Hematopoietic multipotent progenitor cell treated with erythropoietin and hydrocortisone succinate and interleukin-3 and kit ligand, for 6 days (in vitro differentiated cells): ENCODE data around the gene ACADVL.

Source experiments
- DNase-seq: peaks from one replicate; pipeline ENCODE4 v3.0.0-alpha.2; 2015

ACADVL gene

DNA sequence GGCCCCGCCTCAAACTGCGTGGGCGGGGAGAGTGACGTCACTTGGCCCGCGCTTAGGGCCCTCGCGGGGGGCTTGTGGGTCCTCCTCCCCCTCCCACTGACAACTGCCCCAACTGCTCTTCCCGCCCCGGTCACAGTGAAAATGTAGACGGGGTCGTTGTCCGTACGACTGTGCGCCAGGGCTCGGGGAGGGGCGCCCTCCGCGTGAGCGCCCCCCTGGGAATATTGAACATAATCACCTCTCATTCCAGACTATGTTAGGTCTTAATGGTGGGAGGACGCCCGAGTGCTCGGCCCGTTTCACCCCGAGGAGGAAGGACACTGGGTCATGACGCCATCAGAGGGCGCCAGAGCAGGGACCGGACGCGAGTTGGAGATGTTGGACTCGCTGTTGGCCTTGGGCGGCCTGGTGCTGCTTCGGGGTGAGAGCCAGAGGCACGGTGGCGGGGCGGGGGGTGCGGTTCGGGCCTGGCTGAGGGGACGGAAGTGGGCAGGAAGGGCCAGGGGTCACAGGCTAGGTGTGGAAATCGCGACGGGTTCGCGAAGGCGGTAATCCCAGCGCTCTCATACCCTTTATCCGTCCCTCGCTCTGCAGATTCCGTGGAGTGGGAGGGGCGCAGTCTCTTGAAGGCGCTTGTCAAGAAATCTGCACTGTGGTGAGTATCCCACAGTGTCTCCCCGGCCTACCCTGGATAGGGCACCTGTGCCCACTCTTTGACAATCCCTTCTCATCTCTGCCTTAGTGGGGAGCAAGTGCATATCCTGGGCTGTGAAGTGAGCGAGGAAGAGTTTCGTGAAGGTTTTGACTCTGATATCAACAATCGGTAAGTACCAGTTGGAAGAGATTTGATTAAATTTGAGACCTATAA is 32.7 kb downstream of the ACADVL start, which contains the start of gene ELP5:
Gene ELP5 (plus strand): TSS at position 40 of the 868 bp plus-strand sequence. CDS start 336 bp downstream, at position 376.
- peak; percentile 95 for DNase-seq

DNA sequence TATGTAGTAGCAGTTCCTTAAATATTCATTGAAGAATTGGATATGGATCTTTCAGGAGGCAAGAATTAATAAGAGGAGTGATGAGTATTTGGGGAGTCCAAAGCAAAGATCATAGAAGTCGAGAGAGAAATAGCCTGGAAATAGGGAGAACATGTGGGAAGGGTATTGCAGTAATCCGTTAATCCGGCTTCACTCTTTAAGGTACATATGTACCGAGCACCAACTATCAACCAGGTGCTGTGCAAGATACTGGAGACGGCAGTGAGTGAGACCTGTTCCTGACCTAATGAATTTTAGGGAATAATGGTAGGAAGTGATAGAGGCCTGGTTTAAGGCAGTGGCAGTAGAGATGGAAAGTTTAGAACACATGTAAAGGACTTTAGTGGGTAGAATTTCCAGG is 33.3 kb downstream of the ACADVL start:
- DNase-seq = no peak

DNA sequence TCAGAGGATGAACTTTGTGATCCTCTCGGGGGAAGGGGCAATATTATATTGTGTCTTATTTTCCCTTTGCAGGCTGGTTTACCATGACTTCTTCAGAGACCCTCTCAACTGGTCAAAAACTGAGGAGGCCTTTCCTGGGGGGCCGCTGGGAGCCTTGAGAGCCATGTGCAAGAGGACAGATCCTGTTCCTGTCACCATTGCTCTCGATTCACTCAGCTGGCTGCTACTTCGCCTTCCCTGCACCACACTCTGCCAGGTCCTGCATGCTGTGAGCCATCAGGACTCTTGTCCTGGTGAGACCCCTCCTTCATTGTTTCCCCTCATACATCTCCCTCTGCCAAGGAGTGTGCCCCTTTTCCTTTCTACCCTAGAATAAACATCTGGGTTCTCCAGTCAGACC is 34.8 kb downstream of the ACADVL start:
- no peak for DNase-seq

DNA sequence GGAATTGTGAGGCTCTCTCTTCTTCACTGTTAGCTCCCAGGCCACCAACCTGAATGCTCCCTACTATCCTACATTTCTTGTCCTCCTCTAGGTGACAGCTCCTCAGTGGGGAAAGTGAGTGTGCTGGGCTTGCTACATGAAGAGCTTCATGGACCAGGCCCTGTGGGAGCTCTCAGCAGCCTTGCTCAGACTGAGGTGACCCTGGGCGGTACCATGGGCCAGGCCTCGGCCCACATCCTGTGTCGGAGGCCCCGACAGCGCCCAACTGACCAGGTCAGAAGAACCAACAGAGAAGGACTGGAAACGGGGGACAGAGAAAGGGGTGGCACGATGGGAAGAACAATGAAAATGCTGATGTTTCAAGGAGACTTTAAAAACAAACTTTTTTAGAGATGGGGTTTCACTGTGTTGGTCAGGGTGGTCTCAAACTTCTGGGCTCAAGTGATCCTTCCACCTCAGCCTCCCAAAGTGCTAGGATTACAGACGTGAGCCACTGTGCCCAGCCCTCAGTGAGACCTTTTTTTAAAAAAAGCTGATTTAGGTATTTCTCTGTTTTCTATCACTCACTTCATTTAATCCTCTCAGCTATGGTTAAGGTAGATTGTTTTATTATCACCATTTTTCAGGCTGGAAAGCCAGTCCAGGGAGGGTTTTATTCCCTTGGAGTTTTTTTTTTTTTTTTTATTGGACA is 37.2 kb downstream of the ACADVL start:
- no peak for DNase-seq

DNA sequence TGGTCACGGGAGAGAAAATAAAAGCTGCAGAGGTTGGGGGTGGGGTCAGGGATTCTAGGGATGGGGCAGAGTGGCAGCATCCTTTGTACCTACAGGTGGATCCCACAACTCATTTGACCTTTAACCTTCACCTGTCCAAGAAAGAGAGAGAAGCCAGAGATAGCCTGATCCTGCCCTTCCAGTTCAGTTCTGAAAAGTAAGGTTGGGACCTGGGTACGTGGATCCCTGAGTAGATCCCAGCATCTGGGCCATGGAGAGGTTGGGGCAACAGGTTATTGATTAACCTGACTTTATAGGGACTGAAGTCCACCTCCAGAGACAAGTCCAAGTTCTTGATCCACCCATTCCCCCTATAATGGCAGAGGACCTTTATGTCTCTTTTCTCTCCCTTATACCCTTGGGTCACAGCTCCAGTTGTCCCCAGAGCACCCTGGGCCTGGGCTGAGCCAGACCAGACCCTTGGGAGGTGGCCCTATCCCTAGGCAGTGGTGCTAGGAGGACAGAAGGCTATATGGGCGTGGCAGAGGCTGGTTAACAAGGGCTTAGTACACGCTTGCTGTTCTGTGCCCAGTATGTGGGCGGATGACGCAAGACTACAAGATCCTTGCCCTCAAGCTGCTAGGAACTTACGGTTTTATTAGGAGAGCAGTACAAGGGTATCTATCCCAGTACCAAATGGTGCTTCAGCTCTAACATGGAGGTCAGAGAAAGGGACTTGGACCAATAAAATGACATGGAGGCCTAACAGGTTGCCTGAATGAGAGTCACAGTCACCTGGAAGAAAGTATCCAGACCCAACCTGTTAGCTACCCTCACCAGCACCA is 39.2 kb downstream of the ACADVL start:
- peak; percentile 65 for DNase-seq

DNA sequence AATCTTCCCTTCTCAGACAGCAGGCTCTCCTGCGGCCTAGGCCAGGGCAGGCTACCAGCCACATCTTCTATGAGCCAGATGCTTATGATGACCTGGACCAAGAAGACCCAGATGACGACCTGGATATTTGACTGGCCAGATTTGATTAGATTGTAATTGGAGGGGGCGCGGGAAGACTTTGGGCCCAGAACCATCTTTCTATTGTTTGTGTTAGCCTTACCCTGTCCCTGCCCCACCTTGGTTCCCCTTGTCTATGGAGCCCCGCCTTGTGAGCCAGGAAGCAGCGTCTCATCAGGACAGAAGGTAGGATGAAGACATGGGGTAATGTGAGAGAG is 39.8 kb downstream of the ACADVL start:
- no peak for DNase-seq

DNA sequence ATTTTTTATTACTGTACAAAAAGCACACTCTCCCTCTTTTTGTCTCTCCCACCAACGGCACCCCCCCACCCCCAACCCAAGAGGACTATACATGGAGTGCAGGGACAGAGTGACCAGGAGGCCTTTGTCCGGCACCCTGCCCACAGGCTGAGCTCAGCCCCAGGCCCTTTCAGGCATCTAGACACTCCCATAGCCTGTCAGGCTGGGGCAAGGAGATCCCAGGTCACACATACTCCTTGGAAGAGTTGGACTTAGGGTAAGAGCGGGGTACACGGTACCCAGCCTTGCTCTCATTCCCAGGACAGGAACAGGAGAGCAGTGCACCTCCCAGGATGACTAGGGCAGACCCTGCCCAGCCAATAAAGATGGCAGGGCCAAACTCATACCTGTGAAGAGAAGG is 40.4 kb downstream of the ACADVL start:
- DNase-seq = no peak

DNA sequence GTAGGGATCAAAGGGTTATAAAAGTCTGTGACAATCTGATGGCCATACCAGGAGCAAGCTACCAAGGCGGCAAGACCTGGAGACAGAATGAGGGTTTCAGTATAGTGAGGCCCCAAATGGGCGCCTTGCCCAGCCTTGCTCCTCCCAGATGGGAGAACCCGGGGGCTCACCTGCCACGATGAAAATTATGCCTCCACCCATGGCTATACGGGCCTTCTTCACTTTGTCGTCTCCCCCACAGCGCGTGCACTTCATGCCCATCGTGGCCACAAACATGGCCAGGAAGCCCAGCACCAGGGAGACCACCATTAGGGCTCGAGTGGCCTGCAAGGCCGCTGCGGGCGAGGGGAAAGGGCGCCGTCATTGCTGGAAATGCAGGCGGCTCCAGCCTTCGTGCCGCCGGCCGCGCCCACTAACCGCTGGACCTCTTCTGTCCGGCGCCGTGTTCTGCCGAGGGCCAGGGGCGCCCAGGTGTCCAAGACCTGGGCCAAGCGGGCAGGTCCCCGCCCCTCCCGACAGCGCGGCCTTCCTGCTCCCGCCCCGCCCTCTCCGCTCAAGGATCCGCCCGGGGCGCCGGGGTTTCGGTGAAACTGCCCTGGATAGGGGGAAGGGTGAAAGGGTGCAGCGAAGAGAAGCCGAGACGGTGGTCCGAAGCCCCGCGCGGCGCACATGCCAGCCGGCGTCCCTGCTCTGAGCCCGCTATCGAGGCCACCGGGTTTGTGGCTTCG is 41.1 kb downstream of the ACADVL start:
- DNase-seq = peak; percentile 77

DNA sequence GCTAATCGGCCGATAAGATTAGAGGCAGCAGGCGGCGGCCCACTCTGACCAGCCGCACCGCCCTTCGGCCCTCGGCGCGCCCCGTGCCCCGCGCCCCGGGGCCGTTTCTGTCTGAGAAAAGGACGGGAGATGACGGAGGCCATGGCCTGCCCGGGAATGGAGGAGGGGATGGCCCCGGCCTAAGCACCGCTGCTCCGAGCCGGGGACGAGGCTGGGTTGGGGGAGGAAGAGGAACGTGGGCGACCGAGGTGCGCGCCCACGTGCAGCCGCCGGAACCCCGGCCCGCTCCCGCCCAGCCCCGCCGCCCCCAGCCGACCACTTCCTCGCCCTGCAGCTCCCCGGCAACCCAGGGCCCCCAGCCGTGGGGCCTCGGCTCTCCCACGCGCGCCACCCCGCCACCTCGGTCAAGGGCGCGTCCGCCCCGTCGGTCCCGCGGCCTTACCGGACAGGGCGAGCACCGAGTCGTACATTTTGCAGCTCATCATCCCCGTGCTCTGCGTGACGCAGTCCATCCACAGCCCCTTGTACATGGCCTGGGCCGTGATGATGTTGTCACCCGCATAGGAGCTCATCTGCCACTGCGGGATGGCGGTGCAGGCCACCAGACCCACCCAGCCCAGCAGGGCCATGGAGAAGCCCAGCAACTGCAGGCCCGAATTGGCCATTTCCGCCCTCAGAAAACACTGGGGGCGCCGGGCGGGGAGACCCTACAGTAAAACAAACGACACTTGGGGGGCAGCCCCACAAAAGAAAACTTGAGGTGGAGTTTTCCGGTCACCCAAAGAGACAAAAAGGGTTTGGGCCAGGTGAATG is 41.8 kb downstream of the ACADVL start:
- DNase-seq = peak; percentile 33

DNA sequence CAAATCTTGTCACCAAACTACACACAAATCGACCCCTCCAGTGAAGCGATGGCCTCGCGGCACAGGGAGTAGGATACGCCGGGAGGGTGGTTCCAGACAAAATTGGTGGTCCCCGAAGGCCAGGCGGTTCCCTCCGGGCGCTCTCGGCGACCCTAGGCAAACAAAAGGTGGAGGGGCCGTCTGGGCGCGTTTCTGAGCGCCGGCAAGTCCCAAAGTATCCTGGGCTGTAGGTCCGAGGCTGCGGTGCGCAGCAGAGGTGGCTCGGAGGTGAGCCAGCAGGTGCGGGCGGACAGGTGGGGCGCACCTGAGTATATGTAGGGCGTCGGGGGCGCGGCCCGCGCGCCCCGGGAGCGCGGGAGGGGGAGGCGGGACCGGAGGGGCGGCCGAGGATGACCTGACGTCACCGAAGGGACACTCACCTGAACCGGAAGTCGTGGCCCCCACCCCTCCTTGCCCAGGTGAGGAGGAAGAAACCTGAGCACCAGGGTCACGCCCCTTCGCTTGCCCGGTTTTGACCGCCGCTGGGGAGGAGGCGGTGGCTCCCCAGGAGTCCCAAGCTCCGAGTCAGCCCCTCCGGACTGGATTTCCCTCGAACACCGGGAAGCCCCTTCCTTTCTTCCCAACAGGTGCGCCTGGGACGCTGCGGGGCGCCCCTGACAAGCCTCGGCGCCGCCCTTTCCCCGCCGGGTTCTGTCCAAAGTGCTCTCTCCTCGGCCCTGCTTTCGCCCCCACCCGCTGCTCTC is 42.6 kb downstream of the ACADVL start, which contains the start of gene CLDN7:
Gene CLDN7 (minus strand): TSS at position 287 of the 743 bp plus-strand sequence. CDS start 435 bp downstream, outside the sequence.
- no peak for DNase-seq

DNA sequence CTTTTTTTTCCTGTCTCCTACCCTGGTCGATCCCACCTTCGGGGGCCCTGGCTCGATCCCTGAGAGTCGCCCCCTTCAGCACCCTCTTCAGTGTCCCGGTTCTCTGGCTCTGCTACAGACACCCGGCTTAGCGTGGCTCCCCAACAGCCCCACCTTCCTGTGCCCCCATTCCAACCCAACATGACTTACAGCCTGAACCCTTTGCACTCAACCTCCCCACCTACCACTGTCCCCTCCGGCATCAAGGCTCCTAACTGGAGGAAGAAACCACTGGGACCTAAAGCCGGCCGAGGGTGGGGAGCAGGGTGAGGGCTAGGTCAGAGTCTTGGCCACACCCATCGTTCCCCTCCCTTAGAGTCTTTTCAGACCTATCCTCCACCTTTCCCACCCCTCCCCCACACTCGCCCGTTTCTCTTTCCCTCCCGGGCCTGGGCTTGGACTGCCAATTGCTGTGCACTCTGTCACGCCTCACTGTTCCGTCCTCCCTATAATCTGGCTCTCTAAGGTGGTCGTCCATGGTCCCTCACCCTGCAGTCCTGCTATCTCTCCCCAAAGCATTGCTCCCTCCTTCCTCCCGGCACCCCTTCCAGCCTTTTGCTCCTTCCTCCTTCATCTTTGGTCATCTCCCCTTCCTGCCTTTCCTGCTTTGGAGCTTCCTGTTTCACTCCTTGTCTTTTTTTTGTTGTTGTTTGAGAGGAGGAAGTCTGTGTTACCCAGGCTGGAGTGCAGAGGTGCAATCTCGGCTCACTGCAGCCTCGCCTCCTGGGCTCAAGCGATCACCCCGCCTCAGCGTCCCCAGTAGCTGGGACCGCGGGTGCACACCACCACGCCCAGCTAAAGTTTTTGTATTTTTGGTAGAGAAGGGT is 43.4 kb downstream of the ACADVL start:
- DNase-seq = peak; percentile 72

DNA sequence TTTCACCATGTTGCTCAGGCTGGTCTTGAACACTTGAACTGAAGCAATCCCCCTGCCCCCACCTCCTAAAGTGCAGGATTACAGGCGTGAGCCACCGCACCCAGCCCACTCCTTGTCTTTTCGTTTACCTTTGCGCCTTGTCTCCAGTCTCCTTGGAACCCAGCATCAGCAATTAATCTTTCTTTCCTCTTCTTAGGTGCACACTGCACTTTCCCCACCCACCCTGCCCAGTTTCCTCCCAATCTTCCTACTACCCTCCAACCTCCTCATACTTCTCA is 44.0 kb downstream of the ACADVL start:
- DNase-seq = no peak

DNA sequence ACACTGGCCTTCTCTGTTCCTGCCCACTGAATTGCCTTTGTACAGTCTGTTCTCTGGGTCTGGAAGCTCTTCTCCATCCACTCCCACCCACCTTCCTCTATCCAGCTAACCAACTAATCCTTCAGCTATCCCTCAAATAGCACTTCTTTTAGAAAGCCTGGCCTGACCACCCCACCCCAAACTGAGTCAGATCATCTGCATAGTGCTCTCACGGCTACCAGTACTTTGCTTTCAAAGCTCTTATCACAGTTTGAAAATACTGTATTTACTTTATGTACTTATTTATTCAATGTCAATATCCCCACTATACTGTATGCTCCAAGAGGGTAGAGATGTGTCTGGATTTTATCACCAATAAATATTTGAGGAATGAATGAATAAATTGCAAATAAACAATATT is 47.0 kb downstream of the ACADVL start:
- no peak for DNase-seq
